Measurements from ENCODE around the gene FRG1. TPM values are rescaled to one million over a fixed set of nuclear protein-coding genes. Genes with fewer than 3 reads are reported as not detected.
"Not testable (repeated sequence)": the region's sequence is repeated elsewhere in the genome, so short reads cannot be mapped to it uniquely, and the experiment has no call there.

FRG1 gene
- total RNA-seq, 1 donor from 2014 or later = 84.4 TPM

DNA sequence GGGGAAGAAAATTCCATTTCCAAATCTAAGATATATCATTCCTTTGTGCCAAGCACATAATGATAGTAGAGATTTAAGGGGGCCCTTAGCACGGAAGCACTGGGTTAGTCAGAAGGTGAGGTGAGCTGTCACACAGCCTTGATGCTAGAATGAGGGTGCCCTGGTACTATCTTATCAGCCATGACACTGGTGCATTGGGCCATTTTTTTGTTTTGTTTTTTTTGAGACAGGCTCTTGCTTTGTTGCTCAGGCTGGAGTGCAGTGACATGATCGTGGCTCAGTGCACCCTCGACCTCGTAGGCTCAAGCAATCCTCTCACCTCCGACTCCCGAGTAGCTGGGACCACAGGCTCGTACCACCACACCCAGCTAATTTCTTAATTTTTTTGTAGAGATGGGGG is 7.8 kb downstream of the FRG1 start:
- DNase-seq (ENCODE audit: low spot score); H3K27me3 Mint-ChIP-seq (ENCODE audit: insufficient read depth); H3K27ac Mint-ChIP-seq; H3K4me3 Mint-ChIP-seq; H3K9me3 Mint-ChIP-seq; intact Hi-C loops (cut with micrococcal nuclease): not testable (repeated sequence)
- peaks cover 44% of the 10 kb centered on the region for H3K4me1 Mint-ChIP-seq (ENCODE audit: low read depth)
- H3K36me3 Mint-ChIP-seq (ENCODE audit: low read depth) = peaks cover 26% of the 10 kb centered on the region

DNA sequence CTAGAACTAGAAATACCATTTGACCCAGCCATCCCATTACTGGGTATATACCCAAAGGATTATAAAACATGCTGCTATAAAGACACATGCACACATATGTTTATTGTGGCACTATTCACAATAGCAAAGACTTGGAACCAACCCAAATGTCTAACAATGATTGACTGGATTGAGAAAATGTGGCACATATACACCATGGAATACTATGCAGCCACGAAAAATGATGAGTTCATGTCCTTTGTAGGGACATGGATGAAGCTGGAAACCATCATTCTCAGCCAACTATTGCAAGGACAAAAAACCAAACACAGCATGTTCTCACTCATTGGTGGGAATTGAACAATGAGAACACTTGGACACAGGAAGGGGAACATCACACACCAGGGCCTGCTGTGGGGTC is 28.6 kb downstream of the FRG1 start:
- H3K4me1 Mint-ChIP-seq (ENCODE audit: low read depth); H3K27me3 Mint-ChIP-seq (ENCODE audit: insufficient read depth); H3K4me3 Mint-ChIP-seq; intact Hi-C loops (cut with micrococcal nuclease); H3K27ac Mint-ChIP-seq; DNase-seq (ENCODE audit: low spot score): not testable (repeated sequence)
- H3K36me3 Mint-ChIP-seq (ENCODE audit: low read depth) = peaks cover 12% of the 10 kb centered on the region
- peaks cover 31% of the 10 kb centered on the region for H3K9me3 Mint-ChIP-seq

DNA sequence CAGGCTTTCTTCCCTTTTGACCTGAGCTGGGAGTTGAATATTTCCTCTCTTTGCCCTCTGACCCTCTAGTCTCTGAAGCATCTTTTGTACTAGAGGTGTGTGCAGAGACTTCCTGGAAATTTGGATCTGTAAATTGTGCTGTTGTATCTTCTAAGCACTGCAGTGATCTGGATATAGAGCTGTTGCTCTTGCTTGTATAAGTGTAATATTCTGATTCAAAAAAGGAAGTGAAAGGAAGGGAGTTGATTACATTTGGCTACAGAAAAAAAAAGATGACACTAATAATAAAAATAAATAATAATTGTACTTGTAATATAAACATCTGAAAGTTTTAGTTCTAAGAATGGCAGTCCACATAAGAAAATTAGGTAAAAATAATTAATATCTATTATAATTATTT is 33.0 kb downstream of the FRG1 start:
- Mint-ChIP-seq H3K27me3 (ENCODE audit: insufficient read depth) (peaks cover 2% of the 10 kb centered on the region), H3K27ac (no peak overlapping the region), H3K9me3 (no peaks in the 10 kb centered on the region), H3K36me3 (ENCODE audit: low read depth) (no peaks in the 10 kb centered on the region), H3K4me3 (no peak overlapping the region), H3K4me1 (ENCODE audit: low read depth) (no peaks in the 10 kb centered on the region)
- intact Hi-C loops (cut with micrococcal nuclease) = no loop called here
- no peak for DNase-seq (ENCODE audit: low spot score)

GRCh38 chr4:189974056-189974455 is 33.4 kb downstream of the FRG1 start:
- DNase-seq (ENCODE audit: low spot score) = no peak
- Mint-ChIP-seq H3K4me3 (no peak overlapping the region), H3K36me3 (ENCODE audit: low read depth) (no peaks in the 10 kb centered on the region), H3K4me1 (ENCODE audit: low read depth) (no peaks in the 10 kb centered on the region), H3K27ac (no peak overlapping the region), H3K27me3 (ENCODE audit: insufficient read depth) (peaks cover 2% of the 10 kb centered on the region), H3K9me3 (no peaks in the 10 kb centered on the region)
- intact Hi-C loops (cut with micrococcal nuclease) = no loop called here

DNA sequence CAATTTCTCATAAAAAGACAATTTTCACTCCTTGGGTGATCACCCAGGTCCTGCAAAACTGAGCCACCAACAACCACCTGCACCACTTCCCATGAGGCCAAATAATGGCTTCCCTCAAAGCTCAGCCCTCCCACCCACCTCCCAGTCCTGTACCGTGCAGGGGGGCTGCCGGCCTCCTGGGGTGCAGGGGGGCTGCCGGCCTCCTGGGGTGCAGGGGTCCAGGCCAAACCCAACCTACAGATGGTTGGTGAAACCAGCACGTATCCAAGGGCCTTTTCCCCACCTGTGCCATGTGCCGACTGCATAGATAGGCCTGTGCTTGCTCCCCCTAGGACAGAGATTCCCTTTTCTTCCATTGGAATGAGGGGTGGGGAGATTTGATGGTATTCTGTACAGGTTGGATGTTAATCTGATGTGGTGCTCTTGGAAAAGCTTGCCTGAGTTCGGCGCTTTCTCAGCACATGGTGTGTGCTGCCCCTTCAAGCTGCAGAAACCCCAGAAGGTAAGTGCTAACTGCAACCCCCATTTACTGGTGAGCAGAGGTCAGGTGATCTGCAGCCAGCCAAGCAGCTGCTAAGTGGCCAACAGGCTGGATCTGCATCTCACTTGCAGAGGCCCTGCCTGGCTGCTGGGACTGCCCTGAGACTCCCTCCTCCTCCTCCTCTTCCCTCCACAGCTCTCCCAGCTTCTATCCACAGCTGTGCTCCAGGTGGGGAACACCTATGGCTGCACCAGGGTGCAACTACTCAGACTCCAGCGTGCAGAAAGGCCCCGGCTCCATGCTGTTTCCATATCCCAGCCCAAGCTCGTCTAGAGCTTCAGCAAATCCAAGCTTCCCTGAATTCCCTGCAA is 38.8 kb downstream of the FRG1 start:
- Mint-ChIP-seq H3K36me3 (ENCODE audit: low read depth) (no peaks in the 10 kb centered on the region), H3K4me1 (ENCODE audit: low read depth) (no peaks in the 10 kb centered on the region), H3K27me3 (ENCODE audit: insufficient read depth) (peaks cover 4% of the 10 kb centered on the region), H3K4me3 (no peak overlapping the region), H3K27ac (no peak overlapping the region), H3K9me3 (no peaks in the 10 kb centered on the region)
- no peak for DNase-seq (ENCODE audit: low spot score)
- intact Hi-C loops (cut with micrococcal nuclease) = no loop called here

DNA sequence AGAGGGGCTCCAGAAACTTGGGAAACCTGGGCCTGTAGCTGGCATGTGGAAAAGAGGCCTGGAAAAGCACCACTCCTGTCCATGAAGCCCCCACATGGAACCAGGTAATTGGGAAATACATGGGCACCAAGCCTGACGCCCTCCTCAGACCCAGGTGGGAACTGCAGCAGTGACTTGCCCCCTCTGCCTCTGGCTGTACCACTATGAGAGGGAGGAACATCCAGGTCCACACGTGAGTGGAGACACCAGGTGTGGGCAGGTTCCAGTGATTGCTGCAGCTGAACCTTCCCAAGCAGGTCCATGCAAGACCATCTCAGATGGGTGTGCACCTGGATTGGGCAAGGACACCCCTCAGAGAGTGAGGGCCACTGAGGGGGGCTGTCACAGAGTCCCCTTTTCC is 39.6 kb downstream of the FRG1 start:
- H3K27me3 Mint-ChIP-seq (ENCODE audit: insufficient read depth); H3K36me3 Mint-ChIP-seq (ENCODE audit: low read depth); H3K4me1 Mint-ChIP-seq (ENCODE audit: low read depth); H3K4me3 Mint-ChIP-seq; intact Hi-C loops (cut with micrococcal nuclease); H3K9me3 Mint-ChIP-seq; DNase-seq (ENCODE audit: low spot score): not testable (repeated sequence)
- peak overlapping the region; percentile 58 for H3K27ac Mint-ChIP-seq

- no peaks in the 10 kb centered on the region for H3K36me3 Mint-ChIP-seq (ENCODE audit: low read depth)
These were observed 41.3 kb downstream of the FRG1 start for GRCh38 chr4:189981970-189982369.

GRCh38 chr4:189983916-189984526 is 43.3 kb downstream of the FRG1 start:
- H3K4me3 Mint-ChIP-seq; H3K4me1 Mint-ChIP-seq (ENCODE audit: low read depth); intact Hi-C loops (cut with micrococcal nuclease); H3K36me3 Mint-ChIP-seq (ENCODE audit: low read depth); H3K9me3 Mint-ChIP-seq; H3K27ac Mint-ChIP-seq; H3K27me3 Mint-ChIP-seq (ENCODE audit: insufficient read depth); DNase-seq (ENCODE audit: low spot score): not testable (repeated sequence)

More at GRCh38 chr4:189981970-189982369, 41.3 kb downstream of the FRG1 start:
- no peak for DNase-seq (ENCODE audit: low spot score)
- H3K4me1 Mint-ChIP-seq (ENCODE audit: low read depth) = no peaks in the 10 kb centered on the region
- H3K27me3 Mint-ChIP-seq (ENCODE audit: insufficient read depth) = peaks cover 5% of the 10 kb centered on the region
- H3K27ac Mint-ChIP-seq = no peak overlapping the region
- H3K9me3 Mint-ChIP-seq = no peaks in the 10 kb centered on the region
- no peak overlapping the region for H3K4me3 Mint-ChIP-seq
- intact Hi-C loops (cut with micrococcal nuclease) = no loop called here

DNA sequence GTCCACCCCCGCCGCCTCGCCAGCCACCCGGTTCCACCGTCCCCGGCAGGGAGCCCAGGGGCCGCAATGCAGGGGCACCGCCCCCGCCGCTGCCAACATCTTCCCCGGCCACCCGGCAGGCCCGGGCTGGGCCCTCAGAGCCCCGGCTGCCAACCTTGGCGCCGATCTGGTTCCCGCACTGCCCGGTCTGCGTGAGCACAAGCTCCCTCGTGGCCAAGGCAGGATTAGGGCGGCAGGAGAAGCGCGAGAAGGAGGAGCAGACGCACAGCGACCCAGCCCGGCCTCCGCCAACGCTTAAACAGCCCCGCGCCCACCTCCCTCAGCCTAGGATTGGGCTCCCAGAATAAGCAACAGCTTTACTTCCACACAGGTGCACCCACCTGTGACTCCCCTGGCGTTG is 44.0 kb downstream of the FRG1 start:
- H3K36me3 Mint-ChIP-seq (ENCODE audit: low read depth); H3K27me3 Mint-ChIP-seq (ENCODE audit: insufficient read depth); DNase-seq (ENCODE audit: low spot score); H3K27ac Mint-ChIP-seq; intact Hi-C loops (cut with micrococcal nuclease); H3K9me3 Mint-ChIP-seq; H3K4me3 Mint-ChIP-seq; H3K4me1 Mint-ChIP-seq (ENCODE audit: low read depth): not testable (repeated sequence)

DNA sequence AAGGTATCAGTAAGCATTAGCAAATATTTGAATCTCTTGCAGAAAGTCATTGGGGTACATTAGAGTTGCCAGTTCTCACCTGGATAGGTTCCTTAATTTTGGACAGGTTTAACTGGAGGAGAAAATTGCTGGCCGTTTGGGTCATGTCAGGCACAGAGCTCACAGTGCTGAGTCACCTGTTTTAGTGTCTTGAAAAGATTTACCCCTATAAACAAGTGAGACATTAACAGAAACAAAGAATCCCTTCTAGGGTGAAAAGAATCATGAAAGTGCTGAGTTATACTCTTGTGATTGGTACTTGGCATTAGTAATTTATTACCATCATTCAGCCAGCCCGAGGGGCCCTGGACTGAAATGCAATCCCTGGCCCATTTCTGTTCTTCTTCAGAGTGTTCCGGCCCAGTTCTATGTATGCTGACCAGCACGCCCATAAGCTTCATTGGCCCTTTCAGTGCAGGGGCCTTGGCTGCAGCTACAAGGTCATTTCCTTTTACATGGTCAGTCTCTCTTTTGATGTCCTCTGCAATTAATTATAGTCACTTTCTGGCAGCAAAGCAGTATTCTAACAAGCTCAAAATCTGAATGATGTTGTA is 45.1 kb downstream of the FRG1 start:
- H3K27me3 Mint-ChIP-seq (ENCODE audit: insufficient read depth); H3K4me3 Mint-ChIP-seq; DNase-seq (ENCODE audit: low spot score); H3K36me3 Mint-ChIP-seq (ENCODE audit: low read depth); H3K4me1 Mint-ChIP-seq (ENCODE audit: low read depth); H3K9me3 Mint-ChIP-seq; intact Hi-C loops (cut with micrococcal nuclease); H3K27ac Mint-ChIP-seq: not testable (repeated sequence)

DNA sequence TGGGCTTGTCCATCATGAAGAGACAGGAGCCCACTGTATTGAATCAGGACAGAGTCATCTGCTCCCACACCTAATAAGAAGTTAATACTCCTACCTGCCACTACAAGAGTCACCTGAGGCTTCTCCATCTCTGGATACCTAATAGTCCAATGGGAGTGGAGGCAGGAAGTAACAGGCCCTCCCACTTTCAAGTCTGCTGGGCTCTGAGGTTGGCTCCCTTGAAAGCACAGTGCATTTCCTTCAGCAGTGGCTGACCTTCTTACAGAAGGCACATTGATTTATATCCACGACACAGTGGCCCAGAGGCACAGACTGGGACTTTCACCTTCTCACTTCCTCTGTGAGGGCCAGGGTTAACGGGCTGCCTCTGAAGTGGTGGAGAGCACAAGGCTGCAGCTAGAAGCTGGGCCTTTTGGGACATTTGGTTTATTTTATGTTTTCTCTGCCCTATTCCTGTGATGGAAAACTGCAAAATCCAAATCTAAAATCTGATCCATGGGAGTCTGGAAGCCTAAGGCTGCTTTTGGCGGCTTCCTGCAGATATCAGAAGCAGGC is 48.3 kb downstream of the FRG1 start:
- H3K4me3 Mint-ChIP-seq = no peak overlapping the region
- no peak overlapping the region for H3K27ac Mint-ChIP-seq
- H3K36me3 Mint-ChIP-seq (ENCODE audit: low read depth) = no peaks in the 10 kb centered on the region
- H3K9me3 Mint-ChIP-seq = no peaks in the 10 kb centered on the region
- intact Hi-C loops (cut with micrococcal nuclease) = no loop called here
- no peak for DNase-seq (ENCODE audit: low spot score)
- no peaks in the 10 kb centered on the region for H3K4me1 Mint-ChIP-seq (ENCODE audit: low read depth)
- peaks cover 3% of the 10 kb centered on the region for H3K27me3 Mint-ChIP-seq (ENCODE audit: insufficient read depth)

- H3K27ac Mint-ChIP-seq; H3K9me3 Mint-ChIP-seq; DNase-seq (ENCODE audit: low spot score); H3K4me1 Mint-ChIP-seq (ENCODE audit: low read depth); H3K36me3 Mint-ChIP-seq (ENCODE audit: low read depth); H3K27me3 Mint-ChIP-seq (ENCODE audit: insufficient read depth); intact Hi-C loops (cut with micrococcal nuclease); H3K4me3 Mint-ChIP-seq: not testable (repeated sequence)
These were observed 49.3 kb downstream of the FRG1 start for GRCh38 chr4:189989941-189990340.
